ENCODE measurements around the gene GPR156.

DNA sequence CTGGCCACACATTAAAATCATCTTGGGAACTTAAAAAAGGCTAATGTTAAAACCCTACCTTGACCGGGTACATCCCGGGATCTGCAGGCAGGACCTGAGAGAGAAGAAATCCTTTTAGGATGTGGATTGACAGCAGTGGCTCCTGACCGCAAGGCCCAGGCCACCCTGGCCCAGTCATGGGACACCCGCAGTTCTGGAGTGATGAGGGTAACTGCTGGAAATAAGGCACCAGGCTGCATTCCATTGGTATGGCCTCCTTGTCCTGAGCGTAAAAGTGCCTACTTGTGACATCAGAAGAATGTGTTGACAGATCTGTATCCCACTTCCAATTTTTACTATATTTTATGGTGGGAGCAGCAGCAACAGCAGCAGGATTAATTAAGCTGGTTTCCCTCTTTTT lies 127.3 kb downstream of the GPR156 start:
- TF ChIP-seq CTBP1 (IDR thresholded peaks at IDR 0.05; ENCODE audit: borderline replicate concordance) (no peak), RB1 (IDR thresholded peaks at IDR 0.05; ENCODE audit: low read depth) (no peak), CHD2 (IDR thresholded peaks at IDR 0.05; ENCODE audit: low read depth, low read length) (no peak), L3MBTL2 (IDR thresholded peaks at IDR 0.05) (no peak), CHD1 (IDR thresholded peaks at IDR 0.05; ENCODE audit: low read length) (no peak), CHD4 (IDR thresholded peaks at IDR 0.05; ENCODE audit: insufficient read depth, insufficient replicate concordance, low read depth, low read length, poor library complexity, severe bottlenecking) (no peak), HMG20A (CRISPR knock-in tag; conservative IDR thresholded peaks at IDR 0.05) (no peak), ESRRB (CRISPR knock-in tag; IDR thresholded peaks at IDR 0.05; ENCODE audit: borderline replicate concordance) (no peak), POLR2AphosphoS5 (IDR thresholded peaks at IDR 0.05; ENCODE audit: control insufficient read depth, insufficient read depth, low read depth, low read length) (no peak)
- TF ChIP-seq, protein P1, sequence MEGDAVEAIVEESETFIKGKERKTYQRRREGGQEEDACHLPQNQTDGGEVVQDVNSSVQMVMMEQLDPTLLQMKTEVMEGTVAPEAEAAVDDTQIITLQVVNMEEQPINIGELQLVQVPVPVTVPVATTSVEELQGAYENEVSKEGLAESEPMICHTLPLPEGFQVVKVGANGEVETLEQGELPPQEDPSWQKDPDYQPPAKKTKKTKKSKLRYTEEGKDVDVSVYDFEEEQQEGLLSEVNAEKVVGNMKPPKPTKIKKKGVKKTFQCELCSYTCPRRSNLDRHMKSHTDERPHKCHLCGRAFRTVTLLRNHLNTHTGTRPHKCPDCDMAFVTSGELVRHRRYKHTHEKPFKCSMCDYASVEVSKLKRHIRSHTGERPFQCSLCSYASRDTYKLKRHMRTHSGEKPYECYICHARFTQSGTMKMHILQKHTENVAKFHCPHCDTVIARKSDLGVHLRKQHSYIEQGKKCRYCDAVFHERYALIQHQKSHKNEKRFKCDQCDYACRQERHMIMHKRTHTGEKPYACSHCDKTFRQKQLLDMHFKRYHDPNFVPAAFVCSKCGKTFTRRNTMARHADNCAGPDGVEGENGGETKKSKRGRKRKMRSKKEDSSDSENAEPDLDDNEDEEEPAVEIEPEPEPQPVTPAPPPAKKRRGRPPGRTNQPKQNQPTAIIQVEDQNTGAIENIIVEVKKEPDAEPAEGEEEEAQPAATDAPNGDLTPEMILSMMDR (IDR thresholded peaks at IDR 0.05 in 2 of 3, conservative IDR thresholded peaks at IDR 0.05 in 1 of 3; ENCODE audit: insufficient read depth in 2 of 3, low read depth in 1 of 3, low read length in 3 of 3) = no peak
- TF ChIP-seq, protein P2, sequence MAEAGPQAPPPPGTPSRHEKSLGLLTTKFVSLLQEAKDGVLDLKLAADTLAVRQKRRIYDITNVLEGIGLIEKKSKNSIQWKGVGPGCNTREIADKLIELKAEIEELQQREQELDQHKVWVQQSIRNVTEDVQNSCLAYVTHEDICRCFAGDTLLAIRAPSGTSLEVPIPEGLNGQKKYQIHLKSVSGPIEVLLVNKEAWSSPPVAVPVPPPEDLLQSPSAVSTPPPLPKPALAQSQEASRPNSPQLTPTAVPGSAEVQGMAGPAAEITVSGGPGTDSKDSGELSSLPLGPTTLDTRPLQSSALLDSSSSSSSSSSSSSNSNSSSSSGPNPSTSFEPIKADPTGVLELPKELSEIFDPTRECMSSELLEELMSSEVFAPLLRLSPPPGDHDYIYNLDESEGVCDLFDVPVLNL (CRISPR knock-in tag; IDR thresholded peaks at IDR 0.05; ENCODE audit: low read depth) = no peak
- TF ChIP-seq, protein P3, sequence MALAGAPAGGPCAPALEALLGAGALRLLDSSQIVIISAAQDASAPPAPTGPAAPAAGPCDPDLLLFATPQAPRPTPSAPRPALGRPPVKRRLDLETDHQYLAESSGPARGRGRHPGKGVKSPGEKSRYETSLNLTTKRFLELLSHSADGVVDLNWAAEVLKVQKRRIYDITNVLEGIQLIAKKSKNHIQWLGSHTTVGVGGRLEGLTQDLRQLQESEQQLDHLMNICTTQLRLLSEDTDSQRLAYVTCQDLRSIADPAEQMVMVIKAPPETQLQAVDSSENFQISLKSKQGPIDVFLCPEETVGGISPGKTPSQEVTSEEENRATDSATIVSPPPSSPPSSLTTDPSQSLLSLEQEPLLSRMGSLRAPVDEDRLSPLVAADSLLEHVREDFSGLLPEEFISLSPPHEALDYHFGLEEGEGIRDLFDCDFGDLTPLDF (CRISPR knock-in tag; IDR thresholded peaks at IDR 0.05) = no peak
- TF ChIP-seq, protein P4, sequence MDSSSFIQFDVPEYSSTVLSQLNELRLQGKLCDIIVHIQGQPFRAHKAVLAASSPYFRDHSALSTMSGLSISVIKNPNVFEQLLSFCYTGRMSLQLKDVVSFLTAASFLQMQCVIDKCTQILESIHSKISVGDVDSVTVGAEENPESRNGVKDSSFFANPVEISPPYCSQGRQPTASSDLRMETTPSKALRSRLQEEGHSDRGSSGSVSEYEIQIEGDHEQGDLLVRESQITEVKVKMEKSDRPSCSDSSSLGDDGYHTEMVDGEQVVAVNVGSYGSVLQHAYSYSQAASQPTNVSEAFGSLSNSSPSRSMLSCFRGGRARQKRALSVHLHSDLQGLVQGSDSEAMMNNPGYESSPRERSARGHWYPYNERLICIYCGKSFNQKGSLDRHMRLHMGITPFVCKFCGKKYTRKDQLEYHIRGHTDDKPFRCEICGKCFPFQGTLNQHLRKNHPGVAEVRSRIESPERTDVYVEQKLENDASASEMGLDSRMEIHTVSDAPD (CRISPR knock-in tag; IDR thresholded peaks at IDR 0.05) = no peak
- TF ChIP-seq, protein P5, sequence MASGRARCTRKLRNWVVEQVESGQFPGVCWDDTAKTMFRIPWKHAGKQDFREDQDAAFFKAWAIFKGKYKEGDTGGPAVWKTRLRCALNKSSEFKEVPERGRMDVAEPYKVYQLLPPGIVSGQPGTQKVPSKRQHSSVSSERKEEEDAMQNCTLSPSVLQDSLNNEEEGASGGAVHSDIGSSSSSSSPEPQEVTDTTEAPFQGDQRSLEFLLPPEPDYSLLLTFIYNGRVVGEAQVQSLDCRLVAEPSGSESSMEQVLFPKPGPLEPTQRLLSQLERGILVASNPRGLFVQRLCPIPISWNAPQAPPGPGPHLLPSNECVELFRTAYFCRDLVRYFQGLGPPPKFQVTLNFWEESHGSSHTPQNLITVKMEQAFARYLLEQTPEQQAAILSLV (tag; IDR thresholded peaks at IDR 0.05) = no peak

Data from K562 (cell line).